Liver (tissue), 9 donors: Measurements from ENCODE around the gene GJD3. TPM values are rescaled to one million over a fixed set of nuclear protein-coding genes. Genes with fewer than 3 reads are reported as not detected.

Experiments used
- DNase-seq: peaks from one replicate; pipeline ENCODE4 v3.0.0-alpha.2; 2017; ENCODE audit warnings: low spot score
- H3K27ac ChIP-seq, 2 donors: one replicate each; pipeline ENCODE4 v1.7.0; 2013; ENCODE audit warnings: inconsistent platforms in 2 of 2, low read length in 2 of 2, control low read depth in 1 of 2, low read depth in 1 of 2, mild to moderate bottlenecking in 1 of 2
- H3K27me3 ChIP-seq, 4 donors: one replicate each; pipeline versions ENCODE4 v1.6.1 to v1.7.0; 2013; ENCODE audit warnings: low read length in 3 of 4, inconsistent platforms in 1 of 4, mild to moderate bottlenecking in 1 of 4, moderate library complexity in 1 of 4; ENCODE audit not compliant: control insufficient read depth in 4 of 4, insufficient read depth in 4 of 4
- H3K36me3 ChIP-seq, 4 donors: one replicate each; pipeline versions ENCODE4 v1.6.1 to v1.7.0; 2013; ENCODE audit warnings: low read length in 3 of 4, mild to moderate bottlenecking in 3 of 4, low read depth in 1 of 4, moderate library complexity in 1 of 4; ENCODE audit not compliant: control insufficient read depth in 4 of 4, insufficient read depth in 3 of 4
- H3K4me1 ChIP-seq, 4 donors: one replicate each; pipeline versions ENCODE4 v1.6.1 to v1.7.0; 2013; ENCODE audit warnings: low read length in 3 of 4, mild to moderate bottlenecking in 3 of 4, moderate library complexity in 1 of 4; ENCODE audit not compliant: control insufficient read depth in 4 of 4, insufficient read depth in 4 of 4
- H3K4me3 ChIP-seq, 3 donors: one replicate each; pipeline versions ENCODE4 v1.6.1 to v1.7.0; 2013; ENCODE audit warnings: low read length in 3 of 3, control low read depth in 1 of 3, low read depth in 1 of 3, mild to moderate bottlenecking in 1 of 3
- H3K9ac ChIP-seq, 2 donors: one replicate each; pipeline ENCODE4 v1.7.0; 2013; ENCODE audit warnings: low read length in 2 of 2, mild to moderate bottlenecking in 2 of 2, moderate library complexity in 2 of 2, control low read depth in 1 of 2, low read depth in 1 of 2
- H3K9me3 ChIP-seq, 4 donors: one replicate each; pipeline versions ENCODE4 v1.6.1 to v1.7.0; 2013; ENCODE audit warnings: low read length in 3 of 4; ENCODE audit not compliant: control insufficient read depth in 4 of 4
- ATF3 ChIP-seq: IDR thresholded peaks from 2 replicates; pipeline ENCODE4 v1.6.1; 2016; ENCODE audit warnings: antibody characterized with exemption
- EGR1 ChIP-seq, 2 donors: IDR thresholded peaks; 2 replicates each; pipeline ENCODE4 v1.6.1; 2016 to 2018; ENCODE audit warnings: antibody characterized with exemption in 2 of 2, low read depth in 2 of 2
- FOXA1 ChIP-seq: IDR thresholded peaks from 2 replicates; pipeline ENCODE4 v1.6.1; 2016; ENCODE audit warnings: antibody characterized with exemption
- FOXA2 ChIP-seq: IDR thresholded peaks from 2 replicates; pipeline ENCODE4 v1.6.1; 2016; ENCODE audit warnings: antibody characterized with exemption
- GABPA ChIP-seq, 2 donors: IDR thresholded peaks in 1 of 2; conservative IDR thresholded peaks in 1 of 2; 2 replicates each; pipeline ENCODE4 v1.6.1; 2016; ENCODE audit warnings: antibody characterized with exemption in 2 of 2, mild to moderate bottlenecking in 1 of 2, moderate library complexity in 1 of 2
- HNF4A ChIP-seq, 2 donors: conservative IDR thresholded peaks; 2 replicates each; pipeline ENCODE4 v1.6.1; 2016; ENCODE audit warnings: antibody characterized with exemption in 2 of 2, mild to moderate bottlenecking in 2 of 2
- HNF4G ChIP-seq: IDR thresholded peaks from 2 replicates; pipeline ENCODE4 v1.6.1; 2016; ENCODE audit warnings: antibody characterized with exemption
- JUND ChIP-seq, 2 donors: IDR thresholded peaks; 2 replicates each; pipeline ENCODE4 v1.6.1; 2016; ENCODE audit warnings: antibody characterized with exemption in 2 of 2
- MAX ChIP-seq: IDR thresholded peaks from 2 replicates; pipeline ENCODE4 v1.6.1; 2016; ENCODE audit warnings: antibody characterized with exemption
- NR2F2 ChIP-seq: IDR thresholded peaks from 2 replicates; pipeline ENCODE4 v1.6.1; 2016; ENCODE audit warnings: antibody characterized with exemption
- RAD21 ChIP-seq, 2 donors: IDR thresholded peaks; 2 replicates each; pipeline ENCODE4 v1.6.1; 2016; ENCODE audit warnings: antibody characterized with exemption in 2 of 2, mild to moderate bottlenecking in 2 of 2
- RXRA ChIP-seq, 2 donors: IDR thresholded peaks; 2 replicates each; pipeline ENCODE4 v1.6.1; 2017 to 2018; ENCODE audit warnings: antibody characterized with exemption in 2 of 2, mild to moderate bottlenecking in 1 of 2
- SP1 ChIP-seq: IDR thresholded peaks from 2 replicates; pipeline ENCODE4 v1.6.1; 2018; ENCODE audit warnings: antibody characterized with exemption, mild to moderate bottlenecking
- TAF1 ChIP-seq: conservative IDR thresholded peaks from 2 replicates; pipeline ENCODE4 v1.6.1; 2016; ENCODE audit warnings: antibody characterized with exemption, mild to moderate bottlenecking
- YY1 ChIP-seq: IDR thresholded peaks from 2 replicates; pipeline ENCODE4 v1.6.1; 2016; ENCODE audit warnings: antibody characterized with exemption, mild to moderate bottlenecking
- ZBTB33 ChIP-seq: IDR thresholded peaks from 2 replicates; pipeline ENCODE4 v1.6.1; 2016; ENCODE audit warnings: antibody characterized with exemption
- WGBS: extraction: QIAGEN DNeasy Blood & Tissue Kit; methylation state at CpG from one replicate; pipeline ENCODE4 v1.1.7; 2013; 5-methylcytosine and 5-hydroxymethylcytosine counted together
- polyA plus RNA-seq, 2 donors: library from polyadenylated mRNA; stranded (reverse) in 1 of 2; unstranded in 1 of 2; fragments of 200-250 nt in 1 of 2; fragments of >200 nt in 1 of 2; fragmentation: Nextera tagmentation in 1 of 2; extraction: Ambion mirVana in 1 of 2; gene quantifications; one replicate each; pipeline versions ENCODE4 v1.2.1 to v1.2.3, GENCODE V29; 2013 to 2015
- total RNA-seq, 2 donors: library from RNA; depleted of rRNA; stranded (reverse); fragments of >200 nt; gene quantifications; one replicate each; pipeline ENCODE4 v1.2.3, GENCODE V29; 2014
- TF ChIP-seq, protein P1 (sequence below): IDR thresholded peaks from 2 replicates; pipeline ENCODE4 v1.6.1; 2016; ENCODE audit warnings: antibody characterized with exemption, mild to moderate bottlenecking
- TF ChIP-seq, protein P2 (sequence below): fragments of 150-350 bp; IDR thresholded peaks from 2 replicates; pipeline ENCODE4 v1.5.1; 2017; ENCODE audit warnings: improper control_type of control experiment, low read depth, low read length; ENCODE audit not compliant: missing input control
- donor health status: healthy.
- donor health status: healthy.
- donor health status: healthy.
- donor health status: healthy.
- donor health status: healthy.

GJD3 gene
- total and polyA plus RNA-seq, 4 donors, result 0.47 to 0.59 (median 0.48) TPM; not detected in 1

GRCh38 chr17:40337351-40337750, 27.2 kb downstream of the GJD3 start:
- H3K4me3 ChIP-seq, result no peak overlapping the region
- WGBS, result 89% methylated on average over 8 of the region's 8 CpGs
- no peak overlapping the region for H3K27ac ChIP-seq
- H3K27me3 ChIP-seq, result no peaks in the 10 kb centered on the region
- DNase-seq, result no peak
- H3K9me3 ChIP-seq, result no peaks in the 10 kb centered on the region
- H3K4me1 ChIP-seq, result peaks cover 32 to 74% (median 50%) of the 10 kb centered on the region in 4 donors
- H3K36me3 ChIP-seq, result no peaks in the 10 kb centered on the region
- no peak overlapping the region for H3K9ac ChIP-seq
- TF ChIP-seq RAD21 (IDR thresholded peaks at IDR 0.05) (no peak), HNF4A (conservative IDR thresholded peaks at IDR 0.05) (no peak), GABPA (IDR thresholded peaks at IDR 0.05 in 1 of 2, conservative IDR thresholded peaks at IDR 0.05 in 1 of 2) (no peak), FOXA2 (no peak), YY1 (no peak), FOXA1 (no peak), ATF3 (no peak), JUND (IDR thresholded peaks at IDR 0.05) (no peak), SP1 (no peak), EGR1 (IDR thresholded peaks at IDR 0.05; ENCODE audit: low read depth in 2 of 2) (no peak), HNF4G (no peak), RXRA (IDR thresholded peaks at IDR 0.05) (no peak), TAF1 (no peak), ZBTB33 (no peak), NR2F2 (no peak), MAX (no peak)
- TF ChIP-seq, protein P1, sequence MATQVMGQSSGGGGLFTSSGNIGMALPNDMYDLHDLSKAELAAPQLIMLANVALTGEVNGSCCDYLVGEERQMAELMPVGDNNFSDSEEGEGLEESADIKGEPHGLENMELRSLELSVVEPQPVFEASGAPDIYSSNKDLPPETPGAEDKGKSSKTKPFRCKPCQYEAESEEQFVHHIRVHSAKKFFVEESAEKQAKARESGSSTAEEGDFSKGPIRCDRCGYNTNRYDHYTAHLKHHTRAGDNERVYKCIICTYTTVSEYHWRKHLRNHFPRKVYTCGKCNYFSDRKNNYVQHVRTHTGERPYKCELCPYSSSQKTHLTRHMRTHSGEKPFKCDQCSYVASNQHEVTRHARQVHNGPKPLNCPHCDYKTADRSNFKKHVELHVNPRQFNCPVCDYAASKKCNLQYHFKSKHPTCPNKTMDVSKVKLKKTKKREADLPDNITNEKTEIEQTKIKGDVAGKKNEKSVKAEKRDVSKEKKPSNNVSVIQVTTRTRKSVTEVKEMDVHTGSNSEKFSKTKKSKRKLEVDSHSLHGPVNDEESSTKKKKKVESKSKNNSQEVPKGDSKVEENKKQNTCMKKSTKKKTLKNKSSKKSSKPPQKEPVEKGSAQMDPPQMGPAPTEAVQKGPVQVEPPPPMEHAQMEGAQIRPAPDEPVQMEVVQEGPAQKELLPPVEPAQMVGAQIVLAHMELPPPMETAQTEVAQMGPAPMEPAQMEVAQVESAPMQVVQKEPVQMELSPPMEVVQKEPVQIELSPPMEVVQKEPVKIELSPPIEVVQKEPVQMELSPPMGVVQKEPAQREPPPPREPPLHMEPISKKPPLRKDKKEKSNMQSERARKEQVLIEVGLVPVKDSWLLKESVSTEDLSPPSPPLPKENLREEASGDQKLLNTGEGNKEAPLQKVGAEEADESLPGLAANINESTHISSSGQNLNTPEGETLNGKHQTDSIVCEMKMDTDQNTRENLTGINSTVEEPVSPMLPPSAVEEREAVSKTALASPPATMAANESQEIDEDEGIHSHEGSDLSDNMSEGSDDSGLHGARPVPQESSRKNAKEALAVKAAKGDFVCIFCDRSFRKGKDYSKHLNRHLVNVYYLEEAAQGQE, result no peak
- TF ChIP-seq, protein P2, sequence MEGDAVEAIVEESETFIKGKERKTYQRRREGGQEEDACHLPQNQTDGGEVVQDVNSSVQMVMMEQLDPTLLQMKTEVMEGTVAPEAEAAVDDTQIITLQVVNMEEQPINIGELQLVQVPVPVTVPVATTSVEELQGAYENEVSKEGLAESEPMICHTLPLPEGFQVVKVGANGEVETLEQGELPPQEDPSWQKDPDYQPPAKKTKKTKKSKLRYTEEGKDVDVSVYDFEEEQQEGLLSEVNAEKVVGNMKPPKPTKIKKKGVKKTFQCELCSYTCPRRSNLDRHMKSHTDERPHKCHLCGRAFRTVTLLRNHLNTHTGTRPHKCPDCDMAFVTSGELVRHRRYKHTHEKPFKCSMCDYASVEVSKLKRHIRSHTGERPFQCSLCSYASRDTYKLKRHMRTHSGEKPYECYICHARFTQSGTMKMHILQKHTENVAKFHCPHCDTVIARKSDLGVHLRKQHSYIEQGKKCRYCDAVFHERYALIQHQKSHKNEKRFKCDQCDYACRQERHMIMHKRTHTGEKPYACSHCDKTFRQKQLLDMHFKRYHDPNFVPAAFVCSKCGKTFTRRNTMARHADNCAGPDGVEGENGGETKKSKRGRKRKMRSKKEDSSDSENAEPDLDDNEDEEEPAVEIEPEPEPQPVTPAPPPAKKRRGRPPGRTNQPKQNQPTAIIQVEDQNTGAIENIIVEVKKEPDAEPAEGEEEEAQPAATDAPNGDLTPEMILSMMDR, result no peak
